Measurements from ENCODE around the gene PMM2. TPM values are rescaled to one million over a fixed set of nuclear protein-coding genes. Genes with fewer than 3 reads are reported as not detected.

The PMM2 gene
- total RNA-seq, 1 donor from 2014 or later = 61.1 TPM

DNA sequence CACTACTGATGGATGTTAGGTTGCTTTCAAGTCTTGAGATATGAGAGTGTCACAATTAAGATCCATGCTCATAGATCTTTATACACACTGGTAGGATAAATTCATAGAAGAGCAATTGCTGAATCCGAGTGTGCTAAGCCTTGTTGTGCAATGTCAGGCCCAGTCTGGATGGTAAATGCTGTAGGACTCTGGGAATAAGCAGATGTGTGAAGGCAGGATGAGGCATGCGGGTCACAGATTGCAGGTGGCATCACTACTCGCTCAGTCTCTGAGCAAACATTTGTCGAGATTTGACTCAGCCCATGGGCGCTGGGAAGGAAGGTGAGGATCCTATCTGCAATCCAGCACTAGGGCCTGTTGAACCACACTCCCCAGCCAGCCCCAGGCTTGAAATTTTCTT, 40.9 kb upstream of the PMM2 start:
- ChIA-PET POLR2A (no interaction called here), CTCF (no interaction called here)
- Mint-ChIP-seq H3K27ac (no peak overlapping the region), H3K4me3 (no peak overlapping the region), H3K4me1 (no peaks in the 10 kb centered on the region), H3K36me3 (ENCODE audit: low read depth) (peaks cover 41% of the 10 kb centered on the region), H3K9me3 (no peaks in the 10 kb centered on the region), H3K27me3 (no peaks in the 10 kb centered on the region)
- ATAC-seq (ENCODE audit: low read depth) (no peak), DNase-seq (no peak)
- intact Hi-C loops (cut with micrococcal nuclease) = no loop called here
- no peak for TF ChIP-seq CTCF (IDR thresholded peaks at IDR 0.05)

GRCh38 chr16:8758022-8758421, 39.6 kb upstream of the PMM2 start:
- H3K27ac Mint-ChIP-seq = no peak overlapping the region
- ChIA-PET POLR2A (no interaction called here), CTCF (no interaction called here)
- intact Hi-C loops (cut with micrococcal nuclease) = no loop called here
- no peaks in the 10 kb centered on the region for H3K4me1 Mint-ChIP-seq
- no peak overlapping the region for H3K4me3 Mint-ChIP-seq
- H3K27me3 Mint-ChIP-seq = no peaks in the 10 kb centered on the region
- no peak for TF ChIP-seq CTCF (IDR thresholded peaks at IDR 0.05)
- no peaks in the 10 kb centered on the region for H3K9me3 Mint-ChIP-seq
- DNase-seq (no peak), ATAC-seq (ENCODE audit: low read depth) (no peak)
- peaks cover 36% of the 10 kb centered on the region for H3K36me3 Mint-ChIP-seq (ENCODE audit: low read depth)

GRCh38 chr16:8760021-8760420, 37.6 kb upstream of the PMM2 start:
- Mint-ChIP-seq H3K4me3 (no peak overlapping the region), H3K4me1 (no peaks in the 10 kb centered on the region), H3K9me3 (no peaks in the 10 kb centered on the region), H3K36me3 (ENCODE audit: low read depth) (peaks cover 39% of the 10 kb centered on the region), H3K27me3 (no peaks in the 10 kb centered on the region), H3K27ac (no peak overlapping the region)
- intact Hi-C loops (cut with micrococcal nuclease) = no loop called here
- ChIA-PET CTCF (no interaction called here), POLR2A (no interaction called here)
- TF ChIP-seq CTCF (IDR thresholded peaks at IDR 0.05) = no peak
- no peak for ATAC-seq (ENCODE audit: low read depth)
- DNase-seq = no peak

DNA sequence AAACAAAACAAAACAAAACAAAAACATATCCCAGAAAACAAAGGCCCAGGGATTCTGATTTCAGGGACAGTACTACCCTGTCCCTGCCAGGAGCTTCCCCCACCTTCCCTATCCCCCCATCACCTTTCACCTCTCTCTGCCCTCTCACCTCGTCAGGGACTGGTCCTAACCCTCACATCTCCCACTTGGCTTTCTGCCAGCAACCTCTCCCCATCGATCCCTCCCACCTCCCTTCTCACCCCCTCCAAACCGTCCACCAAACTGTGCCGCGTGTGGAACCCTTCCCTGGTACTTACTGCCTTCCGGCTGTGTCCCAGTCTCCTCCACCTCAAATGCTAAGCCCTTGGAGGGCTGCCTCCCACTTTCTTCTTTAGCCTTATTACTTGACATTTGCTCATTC, 36.6 kb upstream of the PMM2 start:
- Mint-ChIP-seq H3K27ac (no peak overlapping the region), H3K9me3 (no peaks in the 10 kb centered on the region), H3K4me1 (no peaks in the 10 kb centered on the region), H3K4me3 (no peak overlapping the region), H3K36me3 (ENCODE audit: low read depth) (peaks cover 37% of the 10 kb centered on the region), H3K27me3 (no peaks in the 10 kb centered on the region)
- CTCF ChIA-PET = no interaction called here
- ATAC-seq (ENCODE audit: low read depth) (no peak), DNase-seq (no peak)
- no peak for TF ChIP-seq CTCF (IDR thresholded peaks at IDR 0.05)
- POLR2A ChIA-PET = no interaction called here
- intact Hi-C loops (cut with micrococcal nuclease) = no loop called here

DNA sequence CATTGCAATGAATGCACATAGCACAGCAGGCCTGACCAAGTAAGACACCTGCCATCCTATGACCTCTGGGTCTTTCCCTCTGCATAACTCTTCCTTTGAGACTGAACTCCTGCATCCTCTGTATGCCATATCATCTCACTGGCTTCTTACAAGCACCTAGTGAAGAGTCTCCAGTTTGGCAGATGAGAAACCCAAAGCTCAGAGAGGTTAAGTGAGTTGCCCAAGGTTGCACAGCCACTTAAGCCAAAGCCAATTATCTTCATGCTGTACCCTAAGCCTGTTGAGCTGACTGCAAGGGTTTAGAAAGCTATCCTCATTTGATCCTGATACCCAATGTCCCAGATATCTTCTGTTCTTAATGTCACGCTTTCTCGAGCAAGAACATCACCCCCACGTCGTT, 35.4 kb upstream of the PMM2 start:
- intact Hi-C loops (cut with micrococcal nuclease) = no loop called here
- ChIA-PET CTCF (interaction anchor here (0.7 kb wide), 1 partner anchor 17 kb away, joined by 3 read pairs; no protein-coding TSS in a partner anchor), POLR2A (no interaction called here)
- no peaks in the 10 kb centered on the region for H3K4me1 Mint-ChIP-seq
- no peak overlapping the region for H3K27ac Mint-ChIP-seq
- no peak for ATAC-seq (ENCODE audit: low read depth)
- no peaks in the 10 kb centered on the region for H3K27me3 Mint-ChIP-seq
- H3K9me3 Mint-ChIP-seq = no peaks in the 10 kb centered on the region
- no peak overlapping the region for H3K4me3 Mint-ChIP-seq
- TF ChIP-seq CTCF (IDR thresholded peaks at IDR 0.05) = no peak
- no peak for DNase-seq
- H3K36me3 Mint-ChIP-seq (ENCODE audit: low read depth) = peaks cover 32% of the 10 kb centered on the region
